A549 (cell line): ENCODE results near the gene ATP6V0A1. TPM values are rescaled to one million over a fixed set of nuclear protein-coding genes. Genes with fewer than 3 reads are reported as not detected.
"Not testable (repeated sequence)": the region's sequence is repeated elsewhere in the genome, so short reads cannot be mapped to it uniquely, and the experiment has no call there.

Experiments
- ATAC-seq, 2 experiments: fragments of 200-7000 bp in 1 of 2; fragments of >200 bp in 1 of 2; cut with Nextera tagmentation in 1 of 2; cut with Tn5 transposase in 1 of 2; 3 replicates each; pipeline versions ENCODE4 v1.8.0 to v1.9.1; 2018 to 2020; ENCODE audit warnings: mild to moderate bottlenecking in 1 of 2, moderate library complexity in 1 of 2
- CTCF ChIA-PET: fragments of 300-600 bp; sonication (Branson Sonifier 250); formaldehyde crosslinking; extraction: SDS; loops from one replicate; lab custom pipeline; 2021; ENCODE audit warnings: antibody characterized with exemption, inconsistent platforms; lab: Yijun Ruan, JAX
- POLR2A ChIA-PET: fragments of 350-600 bp; formaldehyde crosslinking; extraction: SDS; loops from one replicate; lab custom pipeline; 2021; ENCODE audit warnings: antibody characterized with exemption, inconsistent platforms; lab: Yijun Ruan, JAX
- DNase-seq, 2 experiments: peaks; one replicate each; pipeline versions ENCODE4 v3.0.0 to v3.0.0-alpha.2; 2011 to 2016; ENCODE audit warnings: low read depth in 1 of 2, low spot score in 1 of 2
- FAIRE-seq: peaks from 2 replicates; lab custom pipeline; 2011; peaks lifted over from hg19 to GRCh38; lab: Jason Lieb, UNC
- H3K27ac ChIP-seq, 2 experiments: fragments of >200 bp; sonication (Bioruptor Twin); formaldehyde crosslinking; 3 replicates each; pipeline ENCODE4 v1.5.1; 2016 to 2017
- H3K4me1 ChIP-seq: fragments of >200 bp; sonication (Bioruptor Twin); formaldehyde crosslinking; 3 replicates; pipeline ENCODE4 v1.6.1; 2016
- H3K4me2 ChIP-seq: fragments of >200 bp; sonication (Bioruptor Twin); formaldehyde crosslinking; 3 replicates; pipeline ENCODE4 v1.6.1; 2016
- H3K4me3 ChIP-seq: fragments of >200 bp; sonication (Bioruptor Twin); formaldehyde crosslinking; 3 replicates; pipeline ENCODE4 v1.5.1; 2016
- H3K9me3 ChIP-seq: fragments of >200 bp; sonication (Bioruptor Twin); formaldehyde crosslinking; 3 replicates; pipeline ENCODE4 v1.6.1; 2016
- ATOH8 ChIP-seq: fragments of 250-450 bp; sonication (Bioruptor Pico); IDR thresholded peaks from 2 replicates; pipeline ENCODE4 v1.5.0; 2020; ENCODE audit warnings: low read depth, mild to moderate bottlenecking, moderate library complexity
- BHLHE40 ChIP-seq: IDR thresholded peaks from 2 replicates; pipeline ENCODE4 v1.6.1; 2012; ENCODE audit warnings: low read depth, low read length, inconsistent platforms
- CBX2 ChIP-seq: fragments of 200-600 bp; sonication (generic); IDR thresholded peaks from 2 replicates; pipeline ENCODE4 v1.6.1; 2016; ENCODE audit warnings: low read depth, mild to moderate bottlenecking, borderline replicate concordance
- CEBPB ChIP-seq, 2 experiments: fragments of >200 bp in 1 of 2; sonication (Bioruptor Twin) in 1 of 2; formaldehyde crosslinking in 1 of 2; IDR thresholded peaks; 2 replicates each; pipeline ENCODE4 v1.6.1; 2012 to 2016
- CHD2 ChIP-seq: fragments of 150-350 bp; IDR thresholded peaks from 2 replicates; pipeline ENCODE4 v1.6.1; 2014; ENCODE audit warnings: low read length; ENCODE audit not compliant: partially characterized antibody
- CTCF ChIP-seq: fragments of >200 bp; sonication (Bioruptor Twin); formaldehyde crosslinking; IDR thresholded peaks from 3 replicates; pipeline ENCODE4 v1.5.1; 2016
- E2F6 ChIP-seq: IDR thresholded peaks from 2 replicates; pipeline ENCODE4 v1.6.1; 2012; ENCODE audit warnings: low read depth, borderline replicate concordance
- EHF ChIP-seq: fragments of 250-450 bp; sonication (Bioruptor Pico); IDR thresholded peaks from 2 replicates; pipeline ENCODE4 v1.5.0; 2020; ENCODE audit warnings: mild to moderate bottlenecking
- ELK1 ChIP-seq: fragments of 150-350 bp; IDR thresholded peaks from 2 replicates; pipeline ENCODE4 v1.6.1; 2014; ENCODE audit warnings: low read depth, mild to moderate bottlenecking, low read length
- EP300 ChIP-seq, 2 experiments: fragments of >200 bp; sonication (Bioruptor Twin); formaldehyde crosslinking; IDR thresholded peaks; 2 replicates in 1 of 2; 3 replicates in 1 of 2; pipeline ENCODE4 v1.6.1; 2016 to 2017
- FOSB ChIP-seq: fragments of 250-450 bp; sonication (Bioruptor Pico); IDR thresholded peaks from 2 replicates; pipeline ENCODE4 v1.5.0; 2020; ENCODE audit warnings: mild to moderate bottlenecking, moderate library complexity
- FOSL2 ChIP-seq, 2 experiments: fragments of 450-650 bp in 1 of 2; fragments of >200 bp in 1 of 2; sonication (Bioruptor Twin) in 1 of 2; formaldehyde crosslinking; IDR thresholded peaks; 2 replicates each; pipeline versions ENCODE4 v1.5.0 to v1.6.1; 2016 to 2020; ENCODE audit warnings: mild to moderate bottlenecking in 1 of 2, moderate library complexity in 1 of 2
- GATA3 ChIP-seq: IDR thresholded peaks from 2 replicates; pipeline ENCODE4 v1.6.1; 2012; ENCODE audit warnings: borderline replicate concordance
- HDAC2 ChIP-seq: fragments of 200-600 bp; sonication (generic); IDR thresholded peaks from 2 replicates; pipeline ENCODE4 v1.6.1; 2016
- HEYL ChIP-seq: fragments of 250-450 bp; sonication (Bioruptor Pico); IDR thresholded peaks from 2 replicates; pipeline ENCODE4 v1.8.0; 2021; ENCODE audit warnings: mild to moderate bottlenecking, moderate library complexity
- HOXB13 ChIP-seq: fragments of 250-450 bp; sonication (Bioruptor Pico); IDR thresholded peaks from 2 replicates; pipeline ENCODE4 v1.5.0; 2020; ENCODE audit warnings: low read depth, mild to moderate bottlenecking, moderate library complexity
- KDM1A ChIP-seq: fragments of 200-600 bp; sonication (generic); IDR thresholded peaks from 2 replicates; pipeline ENCODE4 v1.6.1; 2016; ENCODE audit warnings: low read depth, mild to moderate bottlenecking
- KDM5A ChIP-seq: fragments of 200-600 bp; sonication (generic); IDR thresholded peaks from 2 replicates; pipeline ENCODE4 v1.6.1; 2016; ENCODE audit warnings: antibody characterized with exemption, mild to moderate bottlenecking
- MAX ChIP-seq: IDR thresholded peaks from 2 replicates; pipeline ENCODE4 v1.6.1; 2012
- MYC ChIP-seq: IDR thresholded peaks from 2 replicates; pipeline ENCODE4 v1.6.1; 2012; ENCODE audit warnings: mild to moderate bottlenecking, inconsistent platforms, low read length, improper control_type of control experiment, borderline replicate concordance
- NR3C1 ChIP-seq: fragments of >200 bp; sonication (Bioruptor Twin); formaldehyde crosslinking; IDR thresholded peaks from 3 replicates; pipeline ENCODE4 v1.6.1; 2017
- PHF8 ChIP-seq: fragments of 200-600 bp; sonication (generic); IDR thresholded peaks from 2 replicates; pipeline ENCODE4 v1.6.1; 2016; ENCODE audit warnings: low read depth, mild to moderate bottlenecking, antibody characterized with exemption, moderate library complexity, borderline replicate concordance
- RAD21 ChIP-seq, 2 experiments: fragments of >200 bp in 1 of 2; sonication (Bioruptor Twin) in 1 of 2; formaldehyde crosslinking in 1 of 2; IDR thresholded peaks in 1 of 2; conservative IDR thresholded peaks in 1 of 2; 2 replicates in 1 of 2; 3 replicates in 1 of 2; pipeline ENCODE4 v1.6.1; 2012 to 2018; ENCODE audit warnings: inconsistent platforms in 1 of 2
- RARB ChIP-seq: fragments of 250-450 bp; sonication (Bioruptor Pico); IDR thresholded peaks from 2 replicates; pipeline ENCODE4 v1.8.0; 2021; ENCODE audit warnings: mild to moderate bottlenecking, moderate library complexity
- SMC3 ChIP-seq: fragments of >200 bp; sonication (Bioruptor Twin); formaldehyde crosslinking; IDR thresholded peaks from 3 replicates; pipeline ENCODE4 v1.6.1; 2018; ENCODE audit warnings: inconsistent platforms
- TP53 ChIP-seq: fragments of 250-450 bp; sonication (Bioruptor Pico); IDR thresholded peaks from 2 replicates; pipeline ENCODE4 v1.5.0; 2021; ENCODE audit warnings: mild to moderate bottlenecking, moderate library complexity
- ZC3H11A ChIP-seq: fragments of 450-650 bp; IDR thresholded peaks from 2 replicates; pipeline ENCODE4 v1.6.1; 2014; ENCODE audit warnings: antibody characterized with exemption, mild to moderate bottlenecking
- ZSCAN20 ChIP-seq: fragments of 250-450 bp; sonication (Bioruptor Pico); IDR thresholded peaks from 2 replicates; pipeline ENCODE4 v1.8.0; 2022; ENCODE audit warnings: mild to moderate bottlenecking, moderate library complexity
- WGBS: methylation state at CpG from one replicate; pipeline ENCODE4 v1.1.6; 2017; ENCODE audit errors: missing lambda C conversion rate; 5-methylcytosine and 5-hydroxymethylcytosine counted together
- polyA plus RNA-seq, 4 experiments: library from polyadenylated mRNA; depleted of rRNA in 3 of 4; stranded (reverse); fragments of >200 nt; fragmentation: RNase III in 1 of 4; extraction: RNeasy Plus Mini Kit Qiagen cat#74134 plus additional on column Dnase treatment in 1 of 4; gene quantifications; 2 replicates in 3 of 4; 3 replicates in 1 of 4; pipeline ENCODE4 v1.2.3, GENCODE V29; 2011 to 2017

Gene ATP6V0A1
- polyA plus RNA-seq, 2 of the 4 experiments (the other 2 are of a cell fraction), result 27.3 to 33.7 TPM

- TF ChIP-seq BHLHE40, result no peak
- no peak for TF ChIP-seq MYC
- no peak for TF ChIP-seq TP53
- no peak for TF ChIP-seq EHF (CRISPR knock-in tag)
- no peak for TF ChIP-seq CTCF
- TF ChIP-seq ZC3H11A, result no peak
- TF ChIP-seq GATA3, result no peak
- TF ChIP-seq MAX, result no peak
- TF ChIP-seq HDAC2, result no peak
- no peak for TF ChIP-seq FOSL2 (IDR thresholded peaks at IDR 0.05)
- no peak for TF ChIP-seq FOSL2 (CRISPR knock-in tag; IDR thresholded peaks at IDR 0.05)
- TF ChIP-seq EP300 (IDR thresholded peaks at IDR 0.05), result no peak
- TF ChIP-seq HOXB13 (CRISPR knock-in tag), result no peak
- TF ChIP-seq, all 56 proteins: peak for 0
Observed at GRCh38 chr17:42476411-42476810, 17.7 kb downstream of the ATP6V0A1 start (continued).

- CTCF ChIA-PET, result interaction anchor here (1.0 to 1.2 kb wide), 3 partner anchors 29 to 155 kb away, joined by 3 read pairs; no protein-coding TSS in a partner anchor
- 93% methylated on average over 3 of the region's 3 CpGs for WGBS
- Histone ChIP-seq H3K4me3 (no peak overlapping the region), H3K27ac (no peak overlapping the region), H3K4me1 (peaks cover 29% of the 10 kb centered on the region), H3K4me2 (no peak overlapping the region), H3K9me3 (no peaks in the 10 kb centered on the region)
- FAIRE-seq, result no peak
- no peak for ATAC-seq
- TF ChIP-seq HOXB13 (CRISPR knock-in tag), result no peak
- TF ChIP-seq FOSB, result no peak
- TF ChIP-seq RAD21 (conservative IDR thresholded peaks at IDR 0.05 in 1 of 2, IDR thresholded peaks at IDR 0.05 in 1 of 2), result no peak
- no peak for TF ChIP-seq ATOH8 (CRISPR knock-in tag)
- no peak for TF ChIP-seq CEBPB (IDR thresholded peaks at IDR 0.05)
- POLR2A ChIA-PET, result no interaction called here
- no peak for DNase-seq
Observed at GRCh38 chr17:42477173-42477572, 18.5 kb downstream of the ATP6V0A1 start.

- H3K4me3 ChIP-seq, H3K9me3 ChIP-seq, H3K27ac ChIP-seq, DNase-seq, ATAC-seq, H3K4me2 ChIP-seq, POLR2A ChIA-PET, FAIRE-seq, CTCF ChIA-PET: not testable (repeated sequence)
- peaks cover 24% of the 10 kb centered on the region for H3K4me1 ChIP-seq
- no CpG with 5 or more reads among the region's 1 CpG for WGBS
Observed at GRCh38 chr17:42477824-42478223, 19.1 kb downstream of the ATP6V0A1 start.

- ATAC-seq (no peak), FAIRE-seq (no peak), DNase-seq (no peak)
- Histone ChIP-seq H3K4me3 (no peak overlapping the region), H3K4me1 (no peaks in the 10 kb centered on the region), H3K9me3 (no peaks in the 10 kb centered on the region), H3K4me2 (no peak overlapping the region), H3K27ac (no peak overlapping the region)
- ChIA-PET POLR2A (no interaction called here), CTCF (interaction anchor here (0.5 to 1.7 kb wide), 5 partner anchors 10 to 169 kb away, joined by 3 to 6 read pairs (median 4); no protein-coding TSS in a partner anchor)
- WGBS, result 86% methylated on average over 7 of the region's 7 CpGs
- no peak for TF ChIP-seq GATA3
- no peak for TF ChIP-seq NR3C1
- TF ChIP-seq PHF8, result no peak
- no peak for TF ChIP-seq KDM5A
- no peak for TF ChIP-seq RARB (CRISPR knock-in tag)
- no peak for TF ChIP-seq CHD2
- TF ChIP-seq HDAC2, result no peak
- no peak for TF ChIP-seq ZSCAN20 (CRISPR knock-in tag)
- no peak for TF ChIP-seq CBX2
- no peak for TF ChIP-seq ZC3H11A
- no peak for TF ChIP-seq E2F6
- no peak for TF ChIP-seq HEYL (CRISPR knock-in tag)
- TF ChIP-seq SMC3, result no peak
- TF ChIP-seq KDM1A, result no peak
- no peak for TF ChIP-seq ELK1
Observed at GRCh38 chr17:42484304-42484703, 25.6 kb downstream of the ATP6V0A1 start.
